NCI-H446 treated with DMSO at 0.1 percent for 48 hours (cell line): ENCODE measurements around the gene PBX3.
A peak's percentile ranks its signal among the peaks of the same experiment; 100 is the strongest.

ENCODE experiments used
- DNase-seq: peaks from one replicate; lab custom pipeline; 2025; lab: John Stamatoyannopoulos, UW

PBX3 gene

GRCh38 chr9:125949703-125950460, 202.7 kb downstream of the PBX3 start:
- DNase-seq: no peak

- DNase-seq: no peak
Observed at GRCh38 chr9:125950880-125951471, 203.8 kb downstream of the PBX3 start.

- DNase-seq: no peak
Observed at GRCh38 chr9:125953314-125954019, 206.3 kb downstream of the PBX3 start.

GRCh38 chr9:125956102-125956501, 208.9 kb downstream of the PBX3 start:
- DNase-seq: no peak

- DNase-seq: peak; percentile 38
Observed at GRCh38 chr9:125959315-125959714, 212.1 kb downstream of the PBX3 start.

- DNase-seq: peak; percentile 53
Observed at GRCh38 chr9:125959951-125960619, 212.9 kb downstream of the PBX3 start.

GRCh38 chr9:125960626-125961025, 213.5 kb downstream of the PBX3 start:
- DNase-seq: no peak

- DNase-seq: no peak
Observed at GRCh38 chr9:125961072-125961471, 213.9 kb downstream of the PBX3 start.

GRCh38 chr9:125963932-125964331, 216.8 kb downstream of the PBX3 start:
- DNase-seq: no peak

GRCh38 chr9:125964702-125965225, 217.6 kb downstream of the PBX3 start:
- DNase-seq: no peak

GRCh38 chr9:125965477-125965876, 218.3 kb downstream of the PBX3 start:
- no peak for DNase-seq

GRCh38 chr9:125966466-125966865, 219.3 kb downstream of the PBX3 start:
- no peak for DNase-seq

GRCh38 chr9:125966959-125967711, 220.0 kb downstream of the PBX3 start:
- DNase-seq: no peak

GRCh38 chr9:125968714-125969374, 221.7 kb downstream of the PBX3 start:
- DNase-seq: no peak

- no peak for DNase-seq
Observed at GRCh38 chr9:125969462-125969861, 222.3 kb downstream of the PBX3 start.

- DNase-seq: no peak
Observed at GRCh38 chr9:125969868-125970267, 222.7 kb downstream of the PBX3 start.

- no peak for DNase-seq
Observed at GRCh38 chr9:125970340-125970739, 223.2 kb downstream of the PBX3 start.

- no peak for DNase-seq
Observed at GRCh38 chr9:125971050-125971449, 223.9 kb downstream of the PBX3 start.

GRCh38 chr9:125972012-125972729, 225.0 kb downstream of the PBX3 start:
- DNase-seq: no peak

GRCh38 chr9:125973547-125973946, 226.4 kb downstream of the PBX3 start:
- DNase-seq: no peak
